IMR-90 (cell line): ENCODE data around the gene SLC37A1. TPM values are rescaled to one million over a fixed set of nuclear protein-coding genes. Genes with fewer than 3 reads are reported as not detected.

Experiments
- ATAC-seq: fragments of 200-7000 bp; cut with Tn5 transposase; 2 replicates; pipeline ENCODE4 v1.9.1; 2020; ENCODE audit warnings: low read depth, mild to moderate bottlenecking, moderate library complexity
- BruUV-seq: library from RNA; stranded (reverse); fragments of 400-500 nt; replicated peaks from 2 replicates; lab custom pipeline; 2021; lab: Mats Ljungman, UMichigan
- CTCF ChIA-PET: fragments of 300-600 bp; formaldehyde crosslinking; extraction: SDS; loops from one replicate; lab custom pipeline; 2021; ENCODE audit warnings: antibody characterized with exemption; lab: Yijun Ruan, JAX
- POLR2A ChIA-PET: fragments of 300-600 bp; sonication (Branson Sonifier 250); formaldehyde crosslinking; loops from one replicate; lab custom pipeline; 2022; ENCODE audit warnings: antibody characterized with exemption; ENCODE audit not compliant: unreplicated experiment; lab: Charles Lee
- DNase-seq: peaks from one replicate; pipeline ENCODE4 v3.0.0; 2013
- H2AFZ ChIP-seq: replicated peaks from 2 replicates; pipeline ENCODE3; 2013; ENCODE audit warnings: low read length, mild to moderate bottlenecking; ENCODE audit not compliant: poor library complexity
- H2AK5ac ChIP-seq: 2 replicates; pipeline ENCODE4 v1.6.1; 2013; ENCODE audit warnings: low read depth, low read length, inconsistent platforms
- H2AK9ac ChIP-seq: replicated peaks from 2 replicates; pipeline ENCODE3; 2013; ENCODE audit warnings: mild to moderate bottlenecking, low read depth, low read length, moderate library complexity; ENCODE audit not compliant: poor library complexity
- H2BK120ac ChIP-seq: 2 replicates; pipeline ENCODE4 v1.6.1; 2013; ENCODE audit warnings: low read depth, low read length, inconsistent platforms
- H2BK15ac ChIP-seq: 3 replicates; pipeline ENCODE4 v1.6.1; 2013; ENCODE audit warnings: low read depth, low read length, inconsistent platforms
- H2BK20ac ChIP-seq: 2 replicates; pipeline ENCODE4 v1.6.1; 2013; ENCODE audit warnings: low read depth, mild to moderate bottlenecking, inconsistent platforms, low read length, moderate library complexity
- H2BK5ac ChIP-seq: 2 replicates; pipeline ENCODE4 v1.6.1; 2013; ENCODE audit warnings: mild to moderate bottlenecking, low read depth, low read length, inconsistent platforms; ENCODE audit not compliant: poor library complexity, severe bottlenecking
- H3K14ac ChIP-seq: replicated peaks from 2 replicates; pipeline ENCODE4 v1.6.1; 2013; ENCODE audit warnings: low read depth, low read length, inconsistent platforms
- H3K18ac ChIP-seq: 2 replicates; pipeline ENCODE4 v1.6.1; 2013; ENCODE audit warnings: low read depth, low read length, control low read depth
- H3K23ac ChIP-seq: 2 replicates; pipeline ENCODE4 v1.6.1; 2013; ENCODE audit warnings: low read depth, low read length, inconsistent platforms
- H3K27ac ChIP-seq: 2 replicates; pipeline ENCODE4 v1.5.1; 2013; ENCODE audit warnings: mild to moderate bottlenecking, control low read depth, low read length; ENCODE audit not compliant: insufficient read depth
- H3K27me3 ChIP-seq: 2 replicates; pipeline ENCODE4 v1.6.1; 2013; ENCODE audit warnings: low read length; ENCODE audit not compliant: control insufficient read depth, insufficient read depth
- H3K36me3 ChIP-seq: 2 replicates; pipeline ENCODE4 v1.6.1; 2013; ENCODE audit warnings: low read length, mixed read lengths; ENCODE audit not compliant: control insufficient read depth, insufficient read depth
- H3K4ac ChIP-seq: 2 replicates; pipeline ENCODE4 v1.6.1; 2013; ENCODE audit warnings: low read depth, low read length, inconsistent platforms
- H3K4me1 ChIP-seq: 2 replicates; pipeline ENCODE4 v1.6.1; 2013; ENCODE audit warnings: low read length, mixed read lengths; ENCODE audit not compliant: control insufficient read depth, insufficient read depth
- H3K4me2 ChIP-seq: 2 replicates; pipeline ENCODE4 v1.6.1; 2013; ENCODE audit warnings: low read depth, mild to moderate bottlenecking, control low read depth, low read length, moderate library complexity
- H3K4me3 ChIP-seq: 2 replicates; pipeline ENCODE4 v1.5.1; 2013; ENCODE audit warnings: low read depth, mild to moderate bottlenecking, control low read depth, low read length, moderate library complexity; ENCODE audit not compliant: insufficient read depth
- H3K56ac ChIP-seq: 2 replicates; pipeline ENCODE4 v1.6.1; 2013; ENCODE audit warnings: low read length, inconsistent platforms; ENCODE audit not compliant: insufficient read depth; ENCODE audit errors: extremely low read depth
- H3K79me1 ChIP-seq, 2 experiments: 2 replicates each; pipeline ENCODE4 v1.6.1; 2013; ENCODE audit warnings: low read length in 2 of 2, inconsistent platforms in 1 of 2, low read depth in 1 of 2
- H3K9ac ChIP-seq: 2 replicates; pipeline ENCODE4 v1.6.1; 2013; ENCODE audit warnings: low read depth, low read length, control low read depth
- H3K9me1 ChIP-seq: 2 replicates; pipeline ENCODE4 v1.6.1; 2013; ENCODE audit warnings: low read length, inconsistent platforms; ENCODE audit not compliant: insufficient read depth
- H3K9me3 ChIP-seq: 2 replicates; pipeline ENCODE4 v1.6.1; 2013; ENCODE audit warnings: low read length; ENCODE audit not compliant: control insufficient read depth, insufficient read depth
- H4K20me1 ChIP-seq: 2 replicates; pipeline ENCODE4 v1.6.1; 2013; ENCODE audit warnings: low read length, inconsistent platforms; ENCODE audit not compliant: insufficient read depth
- H4K5ac ChIP-seq: 2 replicates; pipeline ENCODE4 v1.6.1; 2013; ENCODE audit warnings: mild to moderate bottlenecking, low read depth, low read length, control low read depth
- H4K8ac ChIP-seq, 2 experiments: 2 replicates each; pipeline ENCODE4 v1.6.1; 2013; ENCODE audit warnings: low read depth in 2 of 2, low read length in 2 of 2, control low read depth in 1 of 2, inconsistent platforms in 1 of 2
- H4K91ac ChIP-seq: 2 replicates; pipeline ENCODE4 v1.6.1; 2013; ENCODE audit warnings: low read depth, low read length, inconsistent platforms; ENCODE audit not compliant: insufficient read depth
- MAZ ChIP-seq: IDR thresholded peaks from 2 replicates; pipeline ENCODE4 v1.6.1; 2012; ENCODE audit warnings: low read depth, mild to moderate bottlenecking, low read length, improper control_type of control experiment, moderate library complexity, borderline replicate concordance
- USF2 ChIP-seq: fragments of 150-350 bp; IDR thresholded peaks from 2 replicates; pipeline ENCODE4 v1.6.1; 2017; ENCODE audit warnings: mild to moderate bottlenecking, antibody characterized with exemption, low read length, low read depth
- WGBS, 2 experiments: methylation state at CpG; one replicate each; pipeline versions ENCODE4 v1.1.5 to v1.1.7; 2013; ENCODE audit warnings: missing lambda C conversion rate in 2 of 2; ENCODE audit not compliant: insufficient read length in 1 of 2; ENCODE audit errors: extremely low coverage in 2 of 2; 5-methylcytosine and 5-hydroxymethylcytosine counted together
- dilution Hi-C: fragments of 300-500 bp; cut with HindIII; formaldehyde crosslinking; loops from one replicate; pipeline ENCODE4 v1.14.3; 2018; ENCODE audit warnings: low sequenced_read_pairs; ENCODE audit not compliant: unreplicated experiment
- in situ Hi-C: fragments of 300-500 bp; cut with MboI; formaldehyde crosslinking; loops from 3 replicates; pipeline ENCODE4 v1.14.3; 2019; ENCODE audit warnings: low sequenced_read_pairs, inconsistent platforms, mixed read lengths
- intact Hi-C: fragments of 100-400 bp; cut with micrococcal nuclease; formaldehyde crosslinking; loops from 2 replicates; pipeline ENCODE4 v1.10.0; 2022
- polyA plus RNA-seq, 3 experiments: library from polyadenylated mRNA; depleted of rRNA; stranded (reverse); fragments of >200 nt; gene quantifications; 2 replicates each; pipeline ENCODE4 v1.2.3, GENCODE V29; 2012; ENCODE audit warnings: low replicate concordance in 1 of 3
- total RNA-seq: library from RNA; depleted of rRNA; stranded (reverse); fragments of >200 nt; gene quantifications from 2 replicates; pipeline ENCODE4 v1.2.3, GENCODE V29; 2012; rRNA removed

The SLC37A1 gene
- total and polyA plus RNA-seq, 2 of the 4 experiments (the other 2 are of a cell fraction): 0.36 to 0.48 TPM

- Histone ChIP-seq H4K5ac (no peak overlapping the region), H2BK120ac (no peak overlapping the region), H4K20me1 (no peaks in the 10 kb centered on the region), H3K27me3 (peaks cover 33% of the 10 kb centered on the region), H3K14ac (no peak overlapping the region), H2AK9ac (no peak overlapping the region), H2BK15ac (no peak overlapping the region), H2AK5ac (no peak overlapping the region), H3K27ac (no peak overlapping the region), H3K4me1 (no peaks in the 10 kb centered on the region), H4K8ac (no peak overlapping the region), H3K56ac (no peak overlapping the region), H3K9me1 (no peaks in the 10 kb centered on the region), H2AFZ (no peak overlapping the region), H3K23ac (no peak overlapping the region), H3K18ac (no peak overlapping the region), H3K9ac (no peak overlapping the region), H3K4me3 (no peak overlapping the region), H3K36me3 (no peaks in the 10 kb centered on the region), H3K79me1 (no peaks in the 10 kb centered on the region), H3K9me3 (no peaks in the 10 kb centered on the region), H3K4me2 (no peak overlapping the region), H4K91ac (no peak overlapping the region), H2BK5ac (no peak overlapping the region), H2BK20ac (no peak overlapping the region), H3K4ac (no peak overlapping the region)
- DNase-seq (no peak), ATAC-seq (no peak)
- WGBS, 2 experiments: 80% methylated on average over 1 of the region's 9 CpGs; no CpG with 5 or more reads in 1 of the 2 experiments
- TF ChIP-seq MAZ (no peak), USF2 (no peak)
- BruUV-seq: no TSS peak
- ChIA-PET POLR2A (no interaction called here), CTCF (no interaction called here)
- dilution Hi-C loops: no loop called here
- in situ Hi-C loops: no loop called here
- intact Hi-C loops: no loop called here
These were observed 117.0 kb downstream of the SLC37A1 start for GRCh38 chr21:42630626-42631025.

Other genes with a start within 250 kb of the SLC37A1 start
- not detected in 2 replicates for gene TFF3, start 198.4 kb upstream of the SLC37A1 start, total RNA-seq
- not detected in 2 replicates for gene TFF3, start 198.4 kb upstream of the SLC37A1 start, polyA plus RNA-seq (2012; rRNA removed)
- not detected in 2 replicates for gene TFF2, start 162.9 kb upstream of the SLC37A1 start, total RNA-seq
- gene TFF2, start 162.9 kb upstream of the SLC37A1 start, polyA plus RNA-seq (2012; rRNA removed): not detected in 2 replicates
- not detected in 2 replicates for gene TFF1, start 147.3 kb upstream of the SLC37A1 start, total RNA-seq
- gene TFF1, start 147.3 kb upstream of the SLC37A1 start, polyA plus RNA-seq (2012; rRNA removed): not detected in 2 replicates
- gene TMPRSS3, start 117.8 kb upstream of the SLC37A1 start, total RNA-seq: not detected in 2 replicates
- gene TMPRSS3, start 117.8 kb upstream of the SLC37A1 start, polyA plus RNA-seq (2012; rRNA removed): not detected in 2 replicates
- not detected in 2 replicates for gene UBASH3A, start 110.0 kb upstream of the SLC37A1 start, total RNA-seq
- gene UBASH3A, start 110.0 kb upstream of the SLC37A1 start, polyA plus RNA-seq (2012; rRNA removed): not detected in 2 replicates
- gene RSPH1, start 17.6 kb upstream of the SLC37A1 start, total RNA-seq: not detected in 2 replicates
- gene RSPH1, start 17.6 kb upstream of the SLC37A1 start, polyA plus RNA-seq (2012; rRNA removed): not detected in 2 replicates
- 0.56 and 0.90 TPM in 2 replicates for gene PDE9A, start 139.8 kb downstream of the SLC37A1 start, total RNA-seq
- 0.89 and 1.1 TPM in 2 replicates for gene PDE9A, start 139.8 kb downstream of the SLC37A1 start, polyA plus RNA-seq (2012; rRNA removed)